A549 (cell line): ENCODE data around the gene CDC40. TPM values are rescaled to one million over a fixed set of nuclear protein-coding genes. Genes with fewer than 3 reads are reported as not detected.
"Not testable (repeated sequence)": the region's sequence is repeated elsewhere in the genome, so short reads cannot be mapped to it uniquely, and the experiment has no call there.

Experiments
- ATAC-seq, 2 experiments: fragments of 200-7000 bp in 1 of 2; fragments of >200 bp in 1 of 2; cut with Nextera tagmentation in 1 of 2; cut with Tn5 transposase in 1 of 2; 3 replicates each; pipeline versions ENCODE4 v1.8.0 to v1.9.1; 2018 to 2020; ENCODE audit warnings: mild to moderate bottlenecking in 1 of 2, moderate library complexity in 1 of 2
- CTCF ChIA-PET: fragments of 300-600 bp; sonication (Branson Sonifier 250); formaldehyde crosslinking; extraction: SDS; loops from one replicate; lab custom pipeline; 2021; ENCODE audit warnings: antibody characterized with exemption, inconsistent platforms; lab: Yijun Ruan, JAX
- POLR2A ChIA-PET: fragments of 350-600 bp; formaldehyde crosslinking; extraction: SDS; loops from one replicate; lab custom pipeline; 2021; ENCODE audit warnings: antibody characterized with exemption, inconsistent platforms; lab: Yijun Ruan, JAX
- DNase-seq, 2 experiments: peaks; one replicate each; pipeline versions ENCODE4 v3.0.0 to v3.0.0-alpha.2; 2011 to 2016; ENCODE audit warnings: low read depth in 1 of 2, low spot score in 1 of 2
- FAIRE-seq: peaks from 2 replicates; lab custom pipeline; 2011; peaks lifted over from hg19 to GRCh38; lab: Jason Lieb, UNC
- H3K27ac ChIP-seq, 2 experiments: fragments of >200 bp; sonication (Bioruptor Twin); formaldehyde crosslinking; 3 replicates each; pipeline ENCODE4 v1.5.1; 2016 to 2017
- H3K4me1 ChIP-seq: fragments of >200 bp; sonication (Bioruptor Twin); formaldehyde crosslinking; 3 replicates; pipeline ENCODE4 v1.6.1; 2016
- H3K4me2 ChIP-seq: fragments of >200 bp; sonication (Bioruptor Twin); formaldehyde crosslinking; 3 replicates; pipeline ENCODE4 v1.6.1; 2016
- H3K4me3 ChIP-seq: fragments of >200 bp; sonication (Bioruptor Twin); formaldehyde crosslinking; 3 replicates; pipeline ENCODE4 v1.5.1; 2016
- H3K9me3 ChIP-seq: fragments of >200 bp; sonication (Bioruptor Twin); formaldehyde crosslinking; 3 replicates; pipeline ENCODE4 v1.6.1; 2016
- BHLHE40 ChIP-seq: IDR thresholded peaks from 2 replicates; pipeline ENCODE4 v1.6.1; 2012; ENCODE audit warnings: low read depth, low read length, inconsistent platforms
- CBX2 ChIP-seq: fragments of 200-600 bp; sonication (generic); IDR thresholded peaks from 2 replicates; pipeline ENCODE4 v1.6.1; 2016; ENCODE audit warnings: low read depth, mild to moderate bottlenecking, borderline replicate concordance
- CBX8 ChIP-seq: fragments of 200-600 bp; sonication (generic); IDR thresholded peaks from 2 replicates; pipeline ENCODE4 v1.6.1; 2016
- CEBPB ChIP-seq, 2 experiments: fragments of >200 bp in 1 of 2; sonication (Bioruptor Twin) in 1 of 2; formaldehyde crosslinking in 1 of 2; IDR thresholded peaks; 2 replicates each; pipeline ENCODE4 v1.6.1; 2012 to 2016
- E2F6 ChIP-seq: IDR thresholded peaks from 2 replicates; pipeline ENCODE4 v1.6.1; 2012; ENCODE audit warnings: low read depth, borderline replicate concordance
- ELK1 ChIP-seq: fragments of 150-350 bp; IDR thresholded peaks from 2 replicates; pipeline ENCODE4 v1.6.1; 2014; ENCODE audit warnings: low read depth, mild to moderate bottlenecking, low read length
- EP300 ChIP-seq, 2 experiments: fragments of >200 bp; sonication (Bioruptor Twin); formaldehyde crosslinking; IDR thresholded peaks; 2 replicates in 1 of 2; 3 replicates in 1 of 2; pipeline ENCODE4 v1.6.1; 2016 to 2017
- ESRRA ChIP-seq: fragments of 150-350 bp; IDR thresholded peaks from 2 replicates; pipeline ENCODE4 v1.6.1; 2014; ENCODE audit warnings: mild to moderate bottlenecking, low read length, borderline replicate concordance
- HMGXB4 ChIP-seq: fragments of 250-450 bp; sonication (Bioruptor Pico); IDR thresholded peaks from 2 replicates; pipeline ENCODE4 v1.5.0; 2021; ENCODE audit warnings: mild to moderate bottlenecking, moderate library complexity, borderline replicate concordance
- HOXA7 ChIP-seq: fragments of 250-450 bp; sonication (Bioruptor Pico); IDR thresholded peaks from 2 replicates; pipeline ENCODE4 v1.5.0; 2020; ENCODE audit warnings: mild to moderate bottlenecking, moderate library complexity
- JUN ChIP-seq, 2 experiments: fragments of >200 bp; sonication (Bioruptor Twin); formaldehyde crosslinking; IDR thresholded peaks; 2 replicates in 1 of 2; 3 replicates in 1 of 2; pipeline ENCODE4 v1.6.1; 2016 to 2017
- KDM1A ChIP-seq: fragments of 200-600 bp; sonication (generic); IDR thresholded peaks from 2 replicates; pipeline ENCODE4 v1.6.1; 2016; ENCODE audit warnings: low read depth, mild to moderate bottlenecking
- MYC ChIP-seq: IDR thresholded peaks from 2 replicates; pipeline ENCODE4 v1.6.1; 2012; ENCODE audit warnings: mild to moderate bottlenecking, inconsistent platforms, low read length, improper control_type of control experiment, borderline replicate concordance
- NFE2L2 ChIP-seq: fragments of 150-350 bp; conservative IDR thresholded peaks from 2 replicates; pipeline ENCODE4 v1.6.1; 2014; ENCODE audit warnings: low read length
- PBX3 ChIP-seq: IDR thresholded peaks from 2 replicates; pipeline ENCODE4 v1.6.1; 2012
- RNF2 ChIP-seq: fragments of 200-600 bp; sonication (generic); IDR thresholded peaks from 2 replicates; pipeline ENCODE4 v1.6.1; 2016; ENCODE audit warnings: low read depth, mild to moderate bottlenecking, antibody characterized with exemption, moderate library complexity, borderline replicate concordance
- SMC3 ChIP-seq: fragments of >200 bp; sonication (Bioruptor Twin); formaldehyde crosslinking; IDR thresholded peaks from 3 replicates; pipeline ENCODE4 v1.6.1; 2018; ENCODE audit warnings: inconsistent platforms
- ZC3H11A ChIP-seq: fragments of 450-650 bp; IDR thresholded peaks from 2 replicates; pipeline ENCODE4 v1.6.1; 2014; ENCODE audit warnings: antibody characterized with exemption, mild to moderate bottlenecking
- WGBS: methylation state at CpG from one replicate; pipeline ENCODE4 v1.1.6; 2017; ENCODE audit errors: missing lambda C conversion rate; 5-methylcytosine and 5-hydroxymethylcytosine counted together
- polyA plus RNA-seq, 4 experiments: library from polyadenylated mRNA; depleted of rRNA in 3 of 4; stranded (reverse); fragments of >200 nt; fragmentation: RNase III in 1 of 4; extraction: RNeasy Plus Mini Kit Qiagen cat#74134 plus additional on column Dnase treatment in 1 of 4; gene quantifications; 2 replicates in 3 of 4; 3 replicates in 1 of 4; pipeline ENCODE4 v1.2.3, GENCODE V29; 2011 to 2017
- TF ChIP-seq, protein P1 (sequence below): fragments of 450-650 bp; IDR thresholded peaks from 2 replicates; pipeline ENCODE4 v1.6.1; 2014; ENCODE audit warnings: antibody characterized with exemption
- TF ChIP-seq, protein P2 (sequence below): fragments of 200-600 bp; sonication (generic); IDR thresholded peaks from 2 replicates; pipeline ENCODE4 v1.6.1; 2016; ENCODE audit warnings: antibody characterized with exemption, mild to moderate bottlenecking, moderate library complexity
- TF ChIP-seq, protein P3 (sequence below): fragments of 250-450 bp; sonication (Bioruptor Pico); IDR thresholded peaks from 2 replicates; pipeline ENCODE4 v1.5.0; 2020; ENCODE audit warnings: low read depth, mild to moderate bottlenecking, moderate library complexity

Gene CDC40
- polyA plus RNA-seq, 2 of the 4 experiments (the other 2 are of a cell fraction): 11.6 to 22.2 TPM

DNA sequence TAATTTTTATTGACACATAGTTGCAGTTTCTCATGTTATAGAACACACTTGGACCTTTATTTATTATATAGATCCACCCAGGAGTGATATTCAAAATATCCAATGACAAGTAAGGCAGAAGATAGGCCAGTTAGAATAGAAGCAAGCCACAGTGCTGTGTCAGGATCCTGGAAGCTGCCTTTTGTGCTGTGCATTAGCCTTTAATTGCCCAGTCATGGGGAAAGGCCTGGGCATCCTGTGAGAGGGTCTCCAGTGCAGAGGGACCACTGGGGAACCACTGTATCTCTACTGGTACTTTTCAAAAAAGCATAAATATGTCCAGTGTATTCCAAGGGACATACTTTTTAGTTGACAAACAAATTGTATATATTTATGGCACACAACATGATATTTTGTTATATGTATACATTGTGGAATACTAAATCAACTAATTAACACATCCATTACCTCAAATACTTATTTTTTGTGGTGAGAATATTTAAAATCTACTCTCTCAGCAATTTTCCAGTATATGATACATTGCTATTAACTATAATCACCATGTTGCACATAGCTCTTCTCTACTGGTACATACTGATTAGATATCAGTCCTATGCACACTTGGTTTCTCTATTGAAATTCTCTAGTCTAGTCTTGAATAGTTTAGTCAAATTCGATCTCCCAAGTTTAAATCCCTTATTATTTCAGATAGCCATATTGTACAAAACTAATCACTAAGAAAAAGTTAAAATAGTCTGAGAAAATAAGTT lies 59.5 kb downstream of the CDC40 start:
- FAIRE-seq (no peak), DNase-seq (no peak), ATAC-seq (no peak)
- H3K9me3 ChIP-seq: no peaks in the 10 kb centered on the region
- H3K4me3 ChIP-seq: no peak overlapping the region
- TF ChIP-seq KDM1A: no peak
- no peak for TF ChIP-seq EP300 (IDR thresholded peaks at IDR 0.05)
- no peak for TF ChIP-seq JUN (IDR thresholded peaks at IDR 0.05)
- no peak for TF ChIP-seq ESRRA
- H3K27ac ChIP-seq: no peak overlapping the region
- WGBS: 89% methylated on average over 1 of the region's 1 CpG
- no peaks in the 10 kb centered on the region for H3K4me1 ChIP-seq
- H3K4me2 ChIP-seq: no peak overlapping the region
- CTCF ChIA-PET: no interaction called here
- POLR2A ChIA-PET: no interaction called here

- DNase-seq, H3K9me3 ChIP-seq, POLR2A ChIA-PET, CTCF ChIA-PET, H3K4me1 ChIP-seq, H3K4me3 ChIP-seq, H3K4me2 ChIP-seq, H3K27ac ChIP-seq, ATAC-seq, FAIRE-seq: not testable (repeated sequence)
- 61% methylated on average over 3 of the region's 3 CpGs for WGBS
Measured at GRCh38 chr6:110244621-110245020, 64.4 kb downstream of the CDC40 start.

- no peak for ATAC-seq
- no peak for FAIRE-seq
- Histone ChIP-seq H3K27ac (no peak overlapping the region), H3K4me3 (no peak overlapping the region), H3K4me1 (no peaks in the 10 kb centered on the region), H3K9me3 (no peaks in the 10 kb centered on the region), H3K4me2 (no peak overlapping the region)
- POLR2A ChIA-PET: no interaction called here
- WGBS: 94% methylated on average over 3 of the region's 3 CpGs
- CTCF ChIA-PET: no interaction called here
- no peak for DNase-seq
- TF ChIP-seq CBX8 (no peak), HMGXB4 (CRISPR knock-in tag) (no peak), RNF2 (no peak), NFE2L2 (no peak), PBX3 (no peak), ELK1 (no peak), ZC3H11A (no peak), CBX2 (no peak), JUN (IDR thresholded peaks at IDR 0.05) (no peak), SMC3 (no peak), MYC (no peak), BHLHE40 (no peak), E2F6 (no peak), HOXA7 (CRISPR knock-in tag) (no peak), CEBPB (IDR thresholded peaks at IDR 0.05) (no peak)
- TF ChIP-seq, protein P1, sequence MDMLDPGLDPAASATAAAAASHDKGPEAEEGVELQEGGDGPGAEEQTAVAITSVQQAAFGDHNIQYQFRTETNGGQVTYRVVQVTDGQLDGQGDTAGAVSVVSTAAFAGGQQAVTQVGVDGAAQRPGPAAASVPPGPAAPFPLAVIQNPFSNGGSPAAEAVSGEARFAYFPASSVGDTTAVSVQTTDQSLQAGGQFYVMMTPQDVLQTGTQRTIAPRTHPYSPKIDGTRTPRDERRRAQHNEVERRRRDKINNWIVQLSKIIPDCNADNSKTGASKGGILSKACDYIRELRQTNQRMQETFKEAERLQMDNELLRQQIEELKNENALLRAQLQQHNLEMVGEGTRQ: no peak
- TF ChIP-seq, protein P2, sequence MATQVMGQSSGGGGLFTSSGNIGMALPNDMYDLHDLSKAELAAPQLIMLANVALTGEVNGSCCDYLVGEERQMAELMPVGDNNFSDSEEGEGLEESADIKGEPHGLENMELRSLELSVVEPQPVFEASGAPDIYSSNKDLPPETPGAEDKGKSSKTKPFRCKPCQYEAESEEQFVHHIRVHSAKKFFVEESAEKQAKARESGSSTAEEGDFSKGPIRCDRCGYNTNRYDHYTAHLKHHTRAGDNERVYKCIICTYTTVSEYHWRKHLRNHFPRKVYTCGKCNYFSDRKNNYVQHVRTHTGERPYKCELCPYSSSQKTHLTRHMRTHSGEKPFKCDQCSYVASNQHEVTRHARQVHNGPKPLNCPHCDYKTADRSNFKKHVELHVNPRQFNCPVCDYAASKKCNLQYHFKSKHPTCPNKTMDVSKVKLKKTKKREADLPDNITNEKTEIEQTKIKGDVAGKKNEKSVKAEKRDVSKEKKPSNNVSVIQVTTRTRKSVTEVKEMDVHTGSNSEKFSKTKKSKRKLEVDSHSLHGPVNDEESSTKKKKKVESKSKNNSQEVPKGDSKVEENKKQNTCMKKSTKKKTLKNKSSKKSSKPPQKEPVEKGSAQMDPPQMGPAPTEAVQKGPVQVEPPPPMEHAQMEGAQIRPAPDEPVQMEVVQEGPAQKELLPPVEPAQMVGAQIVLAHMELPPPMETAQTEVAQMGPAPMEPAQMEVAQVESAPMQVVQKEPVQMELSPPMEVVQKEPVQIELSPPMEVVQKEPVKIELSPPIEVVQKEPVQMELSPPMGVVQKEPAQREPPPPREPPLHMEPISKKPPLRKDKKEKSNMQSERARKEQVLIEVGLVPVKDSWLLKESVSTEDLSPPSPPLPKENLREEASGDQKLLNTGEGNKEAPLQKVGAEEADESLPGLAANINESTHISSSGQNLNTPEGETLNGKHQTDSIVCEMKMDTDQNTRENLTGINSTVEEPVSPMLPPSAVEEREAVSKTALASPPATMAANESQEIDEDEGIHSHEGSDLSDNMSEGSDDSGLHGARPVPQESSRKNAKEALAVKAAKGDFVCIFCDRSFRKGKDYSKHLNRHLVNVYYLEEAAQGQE: no peak
- TF ChIP-seq, protein P3, sequence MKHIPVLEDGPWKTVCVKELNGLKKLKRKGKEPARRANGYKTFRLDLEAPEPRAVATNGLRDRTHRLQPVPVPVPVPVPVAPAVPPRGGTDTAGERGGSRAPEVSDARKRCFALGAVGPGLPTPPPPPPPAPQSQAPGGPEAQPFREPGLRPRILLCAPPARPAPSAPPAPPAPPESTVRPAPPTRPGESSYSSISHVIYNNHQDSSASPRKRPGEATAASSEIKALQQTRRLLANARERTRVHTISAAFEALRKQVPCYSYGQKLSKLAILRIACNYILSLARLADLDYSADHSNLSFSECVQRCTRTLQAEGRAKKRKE (CRISPR knock-in tag): no peak
Measured at GRCh38 chr6:110246378-110246777, 66.2 kb downstream of the CDC40 start.
